BJ (cell line): ENCODE measurements around the gene CLMN. TPM values are rescaled to one million over a fixed set of nuclear protein-coding genes. Genes with fewer than 3 reads are reported as not detected.

ENCODE experiments used
- CTCF ChIA-PET: fragments of 350-600 bp; formaldehyde crosslinking; extraction: SDS; loops from one replicate; lab custom pipeline; 2021; ENCODE audit warnings: antibody characterized with exemption, inconsistent platforms; lab: Yijun Ruan, JAX
- POLR2A ChIA-PET: fragments of 300-600 bp; sonication (Branson Sonifier 250); formaldehyde crosslinking; extraction: SDS; loops from one replicate; lab custom pipeline; 2021; ENCODE audit warnings: antibody characterized with exemption; lab: Charles Lee
- DNase-seq: peaks from one replicate; pipeline ENCODE4 v3.0.0-alpha.2; 2011; ENCODE audit warnings: low read depth
- H3K27me3 ChIP-seq: 2 replicates; pipeline ENCODE4 v1.6.0; 2011; ENCODE audit warnings: low read length; ENCODE audit not compliant: control insufficient read depth, insufficient read depth
- H3K36me3 ChIP-seq: 2 replicates; pipeline ENCODE4 v1.5.1; 2011; ENCODE audit warnings: low read length; ENCODE audit not compliant: control insufficient read depth, insufficient read depth
- H3K4me3 ChIP-seq: 2 replicates; pipeline ENCODE4 v1.5.1; 2011; ENCODE audit warnings: low read depth, mild to moderate bottlenecking, control low read depth, low read length
- CTCF ChIP-seq: IDR thresholded peaks from 2 replicates; pipeline ENCODE4 v1.5.1; 2011; ENCODE audit warnings: low read depth, mild to moderate bottlenecking, control low read depth, inconsistent platforms, low read length, moderate library complexity; ENCODE audit not compliant: insufficient read depth
- polyA plus RNA-seq: library from polyadenylated mRNA; depleted of rRNA; stranded (reverse); fragments of >200 nt; gene quantifications from 2 replicates; pipeline ENCODE4 v1.2.3, GENCODE V29; 2011

CLMN gene
- polyA plus RNA-seq, 1 experiment = 0.13 TPM

- CTCF ChIA-PET = no interaction called here
- no peaks in the 10 kb centered on the region for H3K27me3 ChIP-seq
- no peak for DNase-seq
- POLR2A ChIA-PET = no interaction called here
- no peaks in the 10 kb centered on the region for H3K36me3 ChIP-seq
- TF ChIP-seq CTCF = no peak
- H3K4me3 ChIP-seq = no peak overlapping the region
Measured at GRCh38 chr14:95345032-95345431, 25.3 kb upstream of the CLMN start.

GRCh38 chr14:95344536-95344935 is 24.8 kb upstream of the CLMN start:
- Histone ChIP-seq H3K27me3 (no peaks in the 10 kb centered on the region), H3K4me3 (no peak overlapping the region), H3K36me3 (no peaks in the 10 kb centered on the region)
- ChIA-PET POLR2A (no interaction called here), CTCF (no interaction called here)
- no peak for DNase-seq
- TF ChIP-seq CTCF = no peak

GRCh38 chr14:95341564-95341963 is 21.9 kb upstream of the CLMN start:
- DNase-seq = no peak
- POLR2A ChIA-PET = no interaction called here
- no peak for TF ChIP-seq CTCF
- CTCF ChIA-PET = interaction anchor here (1.0 kb wide), 1 partner anchor 10 kb away, joined by 3 read pairs; no protein-coding TSS in a partner anchor
- Histone ChIP-seq H3K36me3 (no peaks in the 10 kb centered on the region), H3K4me3 (no peak overlapping the region), H3K27me3 (no peaks in the 10 kb centered on the region)

GRCh38 chr14:95341115-95341514 is 21.4 kb upstream of the CLMN start:
- TF ChIP-seq CTCF = no peak
- Histone ChIP-seq H3K36me3 (no peaks in the 10 kb centered on the region), H3K4me3 (no peak overlapping the region), H3K27me3 (no peaks in the 10 kb centered on the region)
- DNase-seq = no peak
- CTCF ChIA-PET = interaction anchor here (1.0 kb wide), 2 partner anchors 11 to 12 kb away, joined by 3 read pairs; no protein-coding TSS in a partner anchor
- POLR2A ChIA-PET = no interaction called here

- Histone ChIP-seq H3K27me3 (no peaks in the 10 kb centered on the region), H3K36me3 (no peaks in the 10 kb centered on the region), H3K4me3 (no peak overlapping the region)
- no peak for DNase-seq
- ChIA-PET POLR2A (no interaction called here), CTCF (interaction anchor here (0.7 to 1.0 kb wide), 2 partner anchors 11 to 137 kb away, joined by 3 read pairs; no protein-coding TSS in a partner anchor)
- no peak for TF ChIP-seq CTCF
Measured at GRCh38 chr14:95340201-95340697, 20.5 kb upstream of the CLMN start.
